ENCODE data around the gene STX18.
A peak's percentile ranks its signal among the peaks of the same experiment; 100 is the strongest.
"Not testable (repeated sequence)": the region's sequence is repeated elsewhere in the genome, so short reads cannot be mapped to it uniquely, and the experiment has no call there.

Gene STX18

GRCh38 chr4:4437798-4438470 is 103.9 kb downstream of the STX18 start:
- DNase-seq (ENCODE audit: low read depth in 3 of 3), result no peak

GRCh38 chr4:4436244-4436823 is 105.5 kb downstream of the STX18 start:
- no peak for DNase-seq (ENCODE audit: low read depth in 3 of 3)

GRCh38 chr4:4433941-4434340 is 107.9 kb downstream of the STX18 start:
- no peak for DNase-seq (ENCODE audit: low read depth in 3 of 3)

GRCh38 chr4:4432341-4433125 is 109.3 kb downstream of the STX18 start:
- DNase-seq (ENCODE audit: low read depth in 3 of 3), result no peak

- peak; percentile 22 to 41 (median 31) for DNase-seq (ENCODE audit: low read depth in 3 of 3)
These were observed 111.2 kb downstream of the STX18 start for GRCh38 chr4:4430492-4431195.

GRCh38 chr4:4428966-4429875 is 112.6 kb downstream of the STX18 start:
- no peak for DNase-seq (ENCODE audit: low read depth in 3 of 3)

- DNase-seq (ENCODE audit: low read depth in 3 of 3), result no peak
These were observed 114.0 kb downstream of the STX18 start for GRCh38 chr4:4427886-4428285.

GRCh38 chr4:4427121-4427870 is 114.6 kb downstream of the STX18 start:
- DNase-seq (ENCODE audit: low read depth in 3 of 3), result no peak

- no peak for DNase-seq (ENCODE audit: low read depth in 3 of 3)
These were observed 115.2 kb downstream of the STX18 start for GRCh38 chr4:4426511-4427120.

GRCh38 chr4:4425696-4426095 is 116.2 kb downstream of the STX18 start:
- DNase-seq (ENCODE audit: low read depth in 3 of 3), result no peak

GRCh38 chr4:4425119-4425690 is 116.6 kb downstream of the STX18 start:
- no peak for DNase-seq (ENCODE audit: low read depth in 3 of 3)

- no peak for DNase-seq (ENCODE audit: low read depth in 3 of 3)
These were observed 117.2 kb downstream of the STX18 start for GRCh38 chr4:4424499-4425115.

- DNase-seq (ENCODE audit: low read depth in 3 of 3), result no peak
These were observed 117.9 kb downstream of the STX18 start for GRCh38 chr4:4423706-4424498.

- no peak for DNase-seq (ENCODE audit: low read depth in 3 of 3)
These were observed 118.9 kb downstream of the STX18 start for GRCh38 chr4:4422856-4423499.

- DNase-seq (ENCODE audit: low read depth in 3 of 3), result not testable (repeated sequence)
These were observed 119.7 kb downstream of the STX18 start for GRCh38 chr4:4422117-4422516.

GRCh38 chr4:4421356-4421755 is 120.5 kb downstream of the STX18 start:
- DNase-seq (ENCODE audit: low read depth in 3 of 3), result no peak

GRCh38 chr4:4420421-4420820 is 121.4 kb downstream of the STX18 start:
- no peak for DNase-seq (ENCODE audit: low read depth in 3 of 3)

- DNase-seq (ENCODE audit: low read depth in 3 of 3), result no peak
These were observed 122.0 kb downstream of the STX18 start for GRCh38 chr4:4419896-4420295.

Measured in stimulated activated CD4-positive, alpha-beta T cell treated with anti-CD3 and anti-CD28 coated beads, TNF-alpha, amount 100 ng/mL, for 48 hours (primary cell).